Common myeloid progenitor, CD34-positive (primary cell): ENCODE data around the gene PKDREJ. TPM values are rescaled to one million over a fixed set of nuclear protein-coding genes. Genes with fewer than 3 reads are reported as not detected.
"Not testable (repeated sequence)": the region's sequence is repeated elsewhere in the genome, so short reads cannot be mapped to it uniquely, and the experiment has no call there.

Source experiments
- CTCF ChIA-PET: fragments of 350-600 bp; sonication (Branson Sonifier 250); formaldehyde crosslinking; loops from one replicate; lab custom pipeline; 2021; ENCODE audit warnings: antibody characterized with exemption; lab: Charles Lee
- POLR2A ChIA-PET: fragments of 350-600 bp; sonication (Branson Sonifier 250); formaldehyde crosslinking; loops from one replicate; lab custom pipeline; 2021; ENCODE audit warnings: antibody characterized with exemption; lab: Charles Lee
- DNase-seq, 3 donors: peaks; one replicate each; pipeline versions ENCODE4 v3.0.0 to v3.0.0-alpha.2; 2013
- H3K27ac ChIP-seq, 2 experiments: 1 replicate in 1 of 2; 2 replicates in 1 of 2; pipeline ENCODE4 v1.7.0; 2013; ENCODE audit warnings: inconsistent platforms in 2 of 2, low read length in 2 of 2, mild to moderate bottlenecking in 2 of 2, low read depth in 1 of 2, moderate library complexity in 1 of 2; ENCODE audit not compliant: severe bottlenecking in 2 of 2, insufficient read depth in 1 of 2, poor library complexity in 1 of 2
- H3K27me3 ChIP-seq, 5 experiments: replicated peaks in 2 of 5; 1 replicate in 3 of 5; 2 replicates in 2 of 5; pipeline versions ENCODE4 v1.6.1 to v1.7.0; 2013; ENCODE audit warnings: low read length in 4 of 5, mild to moderate bottlenecking in 2 of 5, moderate library complexity in 2 of 5, inconsistent platforms in 1 of 5; ENCODE audit not compliant: insufficient read depth in 5 of 5, control insufficient read depth in 4 of 5
- H3K36me3 ChIP-seq, 4 experiments: 1 replicate in 2 of 4; 2 replicates in 2 of 4; pipeline versions ENCODE4 v1.6.1 to v1.7.0; 2013; ENCODE audit warnings: low read length in 3 of 4, control low read depth in 1 of 4, mild to moderate bottlenecking in 1 of 4; ENCODE audit not compliant: control insufficient read depth in 4 of 4, insufficient read depth in 4 of 4
- H3K4me1 ChIP-seq, 4 experiments: 1 replicate in 3 of 4; 2 replicates in 1 of 4; pipeline versions ENCODE4 v1.6.1 to v1.7.1; 2013; ENCODE audit warnings: low read length in 3 of 4, mild to moderate bottlenecking in 3 of 4, control low read depth in 1 of 4, inconsistent platforms in 1 of 4, moderate library complexity in 1 of 4; ENCODE audit not compliant: control insufficient read depth in 4 of 4, insufficient read depth in 4 of 4; ENCODE audit errors: control extremely low read depth in 1 of 4
- H3K4me3 ChIP-seq, 7 experiments: 1 replicate in 4 of 7; 2 replicates in 3 of 7; pipeline versions ENCODE4 v1.5.1 to v1.7.0; 2013; ENCODE audit warnings: mild to moderate bottlenecking in 7 of 7, low read length in 6 of 7, moderate library complexity in 6 of 7, inconsistent platforms in 2 of 7, low read depth in 2 of 7, control low read depth in 1 of 7; ENCODE audit not compliant: insufficient read depth in 4 of 7, control insufficient read depth in 1 of 7; ENCODE audit errors: extremely low read depth in 1 of 7
- H3K9me3 ChIP-seq, 5 experiments: 1 replicate in 4 of 5; 2 replicates in 1 of 5; pipeline versions ENCODE4 v1.6.1 to v1.7.1; 2013; ENCODE audit warnings: low read length in 4 of 5, mild to moderate bottlenecking in 2 of 5, inconsistent platforms in 1 of 5, low read depth in 1 of 5, moderate library complexity in 1 of 5; ENCODE audit not compliant: control insufficient read depth in 4 of 5, insufficient read depth in 2 of 5; ENCODE audit errors: control extremely low read depth in 1 of 5
- WGBS: methylation state at CpG from one replicate; pipeline ENCODE4 v1.1.5; 2013; ENCODE audit not compliant: insufficient coverage; 5-methylcytosine and 5-hydroxymethylcytosine counted together
- polyA plus RNA-seq: library from polyadenylated mRNA; unstranded; fragments of 120-200 nt; gene quantifications from one replicate; pipeline ENCODE4 v1.2.1, GENCODE V29; 2013

Gene PKDREJ, protein sequence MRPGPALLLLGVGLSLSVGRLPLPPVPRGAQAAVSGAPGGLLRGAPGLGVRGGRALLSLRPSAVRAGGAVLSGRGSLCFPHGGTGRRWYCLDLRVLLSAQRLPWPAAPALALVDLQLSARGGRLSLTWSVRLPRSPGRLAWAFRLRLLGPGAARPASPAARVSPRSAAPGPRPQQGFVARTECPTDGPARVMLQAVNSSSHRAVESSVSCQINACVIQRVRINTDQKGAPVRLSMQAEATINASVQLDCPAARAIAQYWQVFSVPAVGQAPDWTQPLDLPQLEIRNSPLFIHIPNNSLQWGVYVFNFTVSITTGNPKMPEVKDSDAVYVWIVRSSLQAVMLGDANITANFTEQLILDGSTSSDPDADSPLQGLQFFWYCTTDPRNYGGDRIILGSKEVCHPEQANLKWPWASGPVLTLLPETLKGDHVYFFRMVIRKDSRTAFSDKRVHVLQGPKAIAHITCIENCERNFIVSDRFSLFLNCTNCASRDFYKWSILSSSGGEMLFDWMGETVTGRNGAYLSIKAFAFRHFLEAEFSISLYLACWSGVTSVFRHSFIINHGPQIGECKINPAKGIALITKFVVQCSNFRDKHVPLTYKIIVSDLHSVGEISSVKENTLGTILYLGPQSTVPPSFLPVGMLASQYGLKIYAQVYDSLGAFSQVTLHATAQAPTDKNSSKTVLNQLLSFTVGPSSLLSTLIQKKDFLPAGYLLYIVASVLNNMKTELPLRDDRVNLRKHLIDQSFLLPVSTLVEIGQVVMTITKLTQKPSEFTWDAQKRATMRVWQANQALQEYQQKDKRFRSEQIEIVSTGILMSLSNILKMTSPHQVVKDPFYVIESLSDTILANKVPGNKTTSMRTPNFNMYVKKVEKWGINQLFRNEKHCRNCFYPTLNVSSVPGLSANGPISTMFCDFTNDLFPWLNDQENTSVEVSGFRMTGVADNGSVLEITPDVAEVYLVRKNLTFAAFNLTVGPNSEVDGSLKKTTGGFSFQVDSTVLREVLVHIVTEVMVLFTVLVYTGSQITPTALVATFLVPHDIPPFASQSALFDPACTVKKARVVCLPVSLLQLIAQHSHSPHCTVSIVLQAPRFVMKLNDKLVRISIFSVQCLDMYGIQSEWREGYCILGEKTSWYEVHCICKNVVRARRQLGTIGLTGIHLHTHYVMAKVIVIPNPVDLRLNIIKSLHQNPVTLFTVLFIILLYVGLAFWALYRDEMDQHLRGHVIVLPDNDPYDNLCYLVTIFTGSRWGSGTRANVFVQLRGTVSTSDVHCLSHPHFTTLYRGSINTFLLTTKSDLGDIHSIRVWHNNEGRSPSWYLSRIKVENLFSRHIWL (N-terminal part only)
- 0.36 TPM for polyA plus RNA-seq

DNA sequence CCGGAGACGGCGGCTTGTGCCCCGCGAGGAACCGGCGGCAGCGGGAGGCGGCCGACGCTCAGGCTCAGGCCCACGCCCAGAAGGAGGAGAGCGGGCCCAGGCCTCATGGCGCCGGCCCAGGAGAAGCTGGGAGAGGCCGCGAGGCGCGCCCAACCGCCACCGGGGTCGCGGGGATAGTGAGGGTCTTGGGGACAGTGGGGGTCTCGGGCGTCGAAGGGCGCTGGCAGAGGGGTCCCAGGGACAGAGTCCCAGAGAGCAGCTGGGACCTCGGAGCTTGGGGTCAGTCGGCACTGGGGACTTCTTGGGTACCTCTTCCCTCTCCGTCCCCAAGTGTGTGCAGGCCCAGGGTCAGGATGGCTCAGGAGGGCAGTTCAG is at the start of gene PKDREJ:
PKDREJ (minus strand) TSS at position 128 of the 375 bp plus-strand sequence; CDS start at position 107, 21 bp downstream.
- Histone ChIP-seq H3K4me1 (peaks cover 4 to 29% (median 10%) of the 10 kb centered on the region in 4 experiments), H3K9me3 (peaks cover 0 to 20% (median 2%) of the 10 kb centered on the region in 5 experiments), H3K27me3 (peaks cover 8 to 40% (median 18%) of the 10 kb centered on the region in 5 experiments), H3K36me3 (no peaks in the 10 kb centered on the region), H3K27ac (no peak within 1 kb of the TSS), H3K4me3 (peak within 1 kb of the TSS in 2 of 7 experiments; percentile 33 to 36)
- DNase-seq: no peak
- WGBS: 53% methylated on average over 28 of the region's 30 CpGs
- CTCF ChIA-PET: interaction anchor here (1.1 to 2.4 kb wide), 6 partner anchors 23 to 105 kb away, joined by 3 to 9 read pairs (median 4); partner anchors contain the start of gene GTSE1
- POLR2A ChIA-PET: interaction anchor here (1.4 kb wide), 1 partner anchor 19 kb away, joined by 3 read pairs; no protein-coding TSS in a partner anchor

DNA sequence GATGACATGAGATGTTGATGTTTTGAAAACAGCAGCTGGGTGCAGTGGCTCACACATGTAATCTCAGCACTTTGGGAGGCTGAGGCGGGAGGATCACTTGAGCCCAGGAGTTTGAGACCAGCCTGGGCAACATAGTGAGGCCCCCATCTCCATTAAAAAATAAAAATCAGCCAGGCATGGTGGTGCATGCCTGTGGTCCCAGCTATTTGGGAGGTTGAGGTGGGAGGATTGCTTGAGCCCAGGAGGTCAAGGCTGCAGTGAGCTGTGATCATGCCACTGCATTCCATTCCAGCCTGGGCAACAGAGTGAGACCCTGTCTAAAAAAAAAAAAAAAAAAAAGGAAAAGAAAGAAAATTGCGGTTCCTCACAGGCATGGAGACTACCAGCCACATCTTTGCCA is 49.7 kb upstream of the PKDREJ start:
- H3K27ac ChIP-seq, H3K9me3 ChIP-seq, H3K27me3 ChIP-seq, H3K4me3 ChIP-seq, POLR2A ChIA-PET, DNase-seq, H3K4me1 ChIP-seq: not testable (repeated sequence)
- CTCF ChIA-PET: interaction anchor here (0.9 to 7.5 kb wide), 12 partner anchors 10 to 196 kb away, joined by 3 to 70 read pairs (median 4); partner anchors contain the start of gene CDPF1
- H3K36me3 ChIP-seq: peaks cover 7 to 65% (median 36%) of the 10 kb centered on the region in 4 experiments
- 90% methylated on average over 2 of the region's 2 CpGs for WGBS

DNA sequence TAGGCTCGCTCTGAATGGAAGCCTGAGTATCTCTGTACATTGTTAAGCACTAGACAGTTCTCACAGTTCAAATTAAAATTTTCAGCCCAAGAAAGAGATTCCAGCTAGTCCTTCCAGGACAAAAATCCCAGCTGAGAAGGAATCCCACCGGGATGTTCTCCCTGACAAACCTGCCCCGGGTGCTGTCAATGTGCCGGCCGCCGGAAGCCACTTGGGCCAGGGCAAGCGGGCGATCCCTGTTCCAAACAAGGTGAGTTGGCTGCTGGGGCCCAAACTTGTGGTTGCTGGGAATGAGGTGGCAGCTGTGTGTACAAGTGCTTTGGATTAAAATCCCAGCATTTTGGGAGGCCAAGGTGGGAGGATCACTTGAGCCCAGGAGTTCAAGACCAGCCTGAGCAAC is 48.9 kb upstream of the PKDREJ start:
- Histone ChIP-seq H3K36me3 (peaks cover 7 to 58% (median 30%) of the 10 kb centered on the region in 4 experiments), H3K27ac (no peak overlapping the region), H3K9me3 (no peaks in the 10 kb centered on the region), H3K4me3 (no peak overlapping the region), H3K4me1 (no peaks in the 10 kb centered on the region), H3K27me3 (no peaks in the 10 kb centered on the region)
- ChIA-PET CTCF (interaction anchor here (0.7 to 7.5 kb wide), 9 partner anchors 13 to 324 kb away, joined by 3 to 70 read pairs (median 4); partner anchors contain the start of gene CDPF1), POLR2A (no interaction called here)
- WGBS: 100% methylated on average over 2 of the region's 8 CpGs
- DNase-seq: no peak

DNA sequence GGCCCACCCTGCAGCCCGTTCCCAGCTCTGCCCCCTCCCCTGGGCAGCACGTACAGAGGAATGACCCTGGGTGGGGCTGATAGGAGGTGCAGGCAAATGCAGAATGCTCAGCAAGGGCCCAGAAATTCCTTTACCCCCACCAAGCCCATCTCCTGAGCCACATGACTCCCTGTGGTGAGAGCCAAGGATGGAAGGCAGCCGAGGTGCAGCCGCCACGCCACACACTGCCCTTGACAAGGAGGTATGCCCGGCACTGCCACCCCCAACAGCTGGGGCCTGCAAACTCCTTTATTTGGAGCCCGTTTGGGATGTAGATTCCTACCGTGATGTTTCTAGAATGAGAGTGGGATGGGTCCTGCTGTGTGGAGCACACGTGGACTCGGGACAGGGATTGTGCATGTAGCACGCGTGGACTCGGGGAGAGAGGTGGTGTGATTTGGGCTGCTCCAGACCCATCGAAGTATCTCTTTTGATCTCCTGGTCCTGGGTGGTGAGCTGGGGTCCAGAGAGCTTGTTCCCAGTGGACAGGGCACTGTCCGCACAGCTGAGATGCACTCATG is 46.5 kb upstream of the PKDREJ start:
- H3K27me3 ChIP-seq: no peaks in the 10 kb centered on the region
- POLR2A ChIA-PET: no interaction called here
- CTCF ChIA-PET: interaction anchor here (1.2 to 7.5 kb wide), 2 partner anchors 13 to 187 kb away, joined by 5 to 70 read pairs; partner anchors contain the start of gene GTSE1
- 97% methylated on average over 11 of the region's 15 CpGs for WGBS
- no peaks in the 10 kb centered on the region for H3K9me3 ChIP-seq
- no peak for DNase-seq
- no peak overlapping the region for H3K4me3 ChIP-seq
- no peak overlapping the region for H3K27ac ChIP-seq
- H3K4me1 ChIP-seq: no peaks in the 10 kb centered on the region
- peaks cover 2 to 43% (median 22%) of the 10 kb centered on the region in 4 experiments for H3K36me3 ChIP-seq

DNA sequence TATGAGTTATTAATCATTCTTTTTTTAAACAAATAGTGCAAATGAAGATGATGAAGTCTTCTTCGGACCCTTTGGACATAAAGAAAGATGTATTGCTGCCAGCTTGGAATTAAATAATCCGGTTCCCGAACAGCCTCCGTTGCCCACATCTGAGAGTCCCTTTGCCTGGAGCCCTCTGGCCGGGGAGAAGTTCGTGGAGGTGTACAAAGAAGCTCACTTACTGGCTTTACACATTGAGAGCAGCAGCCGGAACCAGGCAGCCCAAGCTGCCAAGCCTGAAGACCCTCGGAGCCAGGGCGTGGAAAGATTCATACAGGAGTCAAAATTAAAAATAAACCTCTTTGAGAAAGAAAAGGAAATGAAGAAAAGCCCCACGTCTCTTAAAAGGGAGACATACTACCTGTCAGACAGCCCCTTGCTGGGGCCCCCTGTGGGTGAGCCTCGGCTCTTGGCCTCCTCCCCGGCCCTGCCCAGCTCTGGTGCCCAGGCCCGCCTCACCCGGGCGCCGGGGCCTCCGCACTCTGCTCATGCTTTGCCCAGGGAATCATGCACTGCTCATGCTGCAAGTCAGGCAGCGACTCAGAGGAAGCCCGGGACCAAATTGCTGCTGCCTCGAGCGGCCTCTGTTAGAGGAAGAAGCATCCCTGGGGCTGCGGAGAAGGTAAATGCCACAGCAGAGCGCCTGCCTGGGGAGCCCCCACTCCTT is 45.3 kb upstream of the PKDREJ start:
- DNase-seq: no peak
- WGBS: 94% methylated on average over 22 of the region's 23 CpGs
- Histone ChIP-seq H3K4me1 (no peaks in the 10 kb centered on the region), H3K27me3 (no peaks in the 10 kb centered on the region), H3K4me3 (no peak overlapping the region), H3K36me3 (peaks cover 2 to 47% (median 22%) of the 10 kb centered on the region in 4 experiments), H3K9me3 (no peaks in the 10 kb centered on the region), H3K27ac (no peak overlapping the region)
- POLR2A ChIA-PET: no interaction called here
- CTCF ChIA-PET: interaction anchor here (7.5 kb wide), 1 partner anchor 185 kb away, joined by 70 read pairs; no protein-coding TSS in a partner anchor
